Heart right ventricle (tissue), 16 donors: ENCODE data around the gene ACTR3C. TPM values are rescaled to one million over a fixed set of nuclear protein-coding genes. Genes with fewer than 3 reads are reported as not detected.
A peak's percentile ranks its signal among the peaks of the same experiment; 100 is the strongest.

Experiments used
- ATAC-seq, 8 donors: fragments of 200-7000 bp; cut with Tn5 transposase; one replicate each; pipeline ENCODE4 v1.9.1; 2020; ENCODE audit warnings: mild to moderate bottlenecking in 8 of 8, moderate library complexity in 8 of 8, moderate number of reproducible peaks in 1 of 8
- DNase-seq, 2 donors: peaks; one replicate each; pipeline ENCODE4 v3.0.0-alpha.2; 2020
- H3K27ac ChIP-seq, 10 donors: fragments of 200-600 bp; sonication (generic) in 2 of 10; one replicate each; pipeline versions ENCODE4 v1.5.0 to v1.8.0; 2020 to 2022; ENCODE audit warnings: mild to moderate bottlenecking in 3 of 10
- H3K27me3 ChIP-seq, 7 donors: fragments of 200-600 bp; one replicate each; pipeline ENCODE4 v1.8.0; 2021 to 2022; ENCODE audit warnings: mild to moderate bottlenecking in 2 of 7
- H3K36me3 ChIP-seq, 9 donors: fragments of 200-600 bp; sonication (generic) in 1 of 9; one replicate each; pipeline versions ENCODE4 v1.5.0 to v1.8.0; 2020 to 2022; ENCODE audit warnings: mild to moderate bottlenecking in 2 of 9
- H3K4me1 ChIP-seq, 9 donors: fragments of 200-600 bp; sonication (generic) in 1 of 9; one replicate each; pipeline versions ENCODE4 v1.5.0 to v1.8.0; 2020 to 2022; ENCODE audit warnings: mild to moderate bottlenecking in 4 of 9
- H3K4me3 ChIP-seq, 10 donors: fragments of 200-600 bp; sonication (generic) in 2 of 10; one replicate each; pipeline versions ENCODE4 v1.5.0 to v1.8.0; 2020 to 2022; ENCODE audit warnings: mild to moderate bottlenecking in 7 of 10, moderate library complexity in 2 of 10
- H3K9me3 ChIP-seq, 11 donors: fragments of 200-600 bp in 10 of 11; sonication (generic) in 2 of 11; one replicate each; pipeline versions ENCODE4 v1.5.0 to v1.8.0; 2013 to 2022; ENCODE audit warnings: mild to moderate bottlenecking in 2 of 11, control low read depth in 1 of 11, moderate library complexity in 1 of 11
- CTCF ChIP-seq, 9 donors: fragments of 200-600 bp; sonication (generic) in 2 of 9; IDR thresholded peaks; one replicate each; pipeline versions ENCODE4 v1.5.0 to v1.8.0; 2021 to 2022; ENCODE audit warnings: antibody characterized with exemption in 9 of 9, mild to moderate bottlenecking in 5 of 9, moderate library complexity in 1 of 9
- WGBS, 2 donors: extraction: QIAGEN DNeasy Blood & Tissue Kit; methylation state at CpG; one replicate each; pipeline ENCODE4 v1.1.7; 2013; ENCODE audit warnings: inconsistent platforms in 1 of 2; 5-methylcytosine and 5-hydroxymethylcytosine counted together
- intact Hi-C, 10 donors: fragments of 100-400 bp; cut with DNase I; formaldehyde crosslinking; loops; one replicate each; pipeline versions ENCODE4 v1.11.1 to v1.14.2; 2022
- polyA plus RNA-seq, 2 donors: library from polyadenylated mRNA; stranded (reverse); fragments of 200-250 nt; gene quantifications; one replicate each; pipeline ENCODE4 v1.2.3, GENCODE V29; 2013
- total RNA-seq, 10 donors: library from RNA; stranded (reverse); fragmentation: NEBNext Ultra II Directional in 3 of 10; extraction: Animal tissue kit (Norgen Biotek cat#: 25700) in 3 of 10; gene quantifications; one replicate each; pipeline versions ENCODE4 v1.2.1 to v1.2.4, GENCODE V29; 2021 to 2023
- donor health status: Arrhythmogenic right ventricular cardiomyopathy.
- donor health status: ischemic (EF 13 %, LVEDD 7.1; RV severe dilation, severe dysfunction).
- donor health status: healthy with polysubstance abuse.
- donor health status: DM: no; HTN: yes; CAD: no.
- donor health status: DM: no; HTN: no; CAD: no.
- donor health status: ischemic (EF 25% LVEDD 6.9; RV normal size, moderate dysfunction).
- donor health status: ischemic (EF 25% LVEDD 5.7; RV mildly dilated, moderate dysfunction).
- donor health status: healthy.
- donor health status: DM: yes; HTN: yes; CAD: no.
- donor health status: Ischemic cardiomyopathy.
- donor health status: ischemic (EF 35%, LVEDD 5.7; RV mildly dilated, moderate dysfunction).
- donor health status: nonischemic (EF 11% LVEDD 7.7; RV severe dilation, severe dysfunction).
- donor health status: DM: yes; HTN: yes; CAD: no.
- donor health status: PGD.
- donor health status: ischemic (EF 29% LVEDD 5.4; RV normal size, mild dysfunction).
- donor health status: nonischemic (EF 23%, LVEDD 6.1; RV moderate dilation, normal function).

ACTR3C gene
- total and polyA plus RNA-seq, 12 donors = 2.6 to 7.0 (median 3.5) TPM

GRCh38 chr7:150361807-150362621 is 38.7 kb upstream of the ACTR3C start:
- no peak for TF ChIP-seq CTCF (IDR thresholded peaks at IDR 0.05)
- H3K27ac ChIP-seq = no peak overlapping the region
- H3K4me3 ChIP-seq = no peak overlapping the region
- peaks cover 0 to 36% (median 3%) of the 10 kb centered on the region in 9 donors for H3K4me1 ChIP-seq
- ATAC-seq (peak in 2 of 8 donors; percentile 16 to 41), DNase-seq (no peak)
- no peaks in the 10 kb centered on the region for H3K9me3 ChIP-seq
- 61 to 64% methylated on average over 18 of the region's 18 CpGs for WGBS, 2 donors
- intact Hi-C loops = loop anchor here in 3 of 10 donors (2.0 to 10.0 kb wide), 3 partner anchors 50 to 393 kb away; no protein-coding TSS in a partner anchor
- H3K36me3 ChIP-seq = no peaks in the 10 kb centered on the region
- H3K27me3 ChIP-seq = no peaks in the 10 kb centered on the region

GRCh38 chr7:150361402-150361801 is 38.1 kb upstream of the ACTR3C start:
- no peak overlapping the region for H3K27ac ChIP-seq
- no peak overlapping the region for H3K4me3 ChIP-seq
- H3K4me1 ChIP-seq = peaks cover 0 to 36% (median 3%) of the 10 kb centered on the region in 9 donors
- no peak for TF ChIP-seq CTCF (IDR thresholded peaks at IDR 0.05)
- DNase-seq (no peak), ATAC-seq (peak in 2 of 8 donors; percentile 21 to 25)
- no peaks in the 10 kb centered on the region for H3K27me3 ChIP-seq
- intact Hi-C loops = loop anchor here in 2 of 10 donors (5.0 to 10.0 kb wide), 2 partner anchors 51 to 393 kb away; no protein-coding TSS in a partner anchor
- H3K9me3 ChIP-seq = no peaks in the 10 kb centered on the region
- H3K36me3 ChIP-seq = no peaks in the 10 kb centered on the region
- 49 to 51% methylated on average over 7 of the region's 7 CpGs for WGBS, 2 donors

- H3K27ac ChIP-seq = no peak overlapping the region
- no peak overlapping the region for H3K4me3 ChIP-seq
- H3K4me1 ChIP-seq = peaks cover 0 to 28% (median 3%) of the 10 kb centered on the region in 9 donors
- ATAC-seq = no peak
- H3K36me3 ChIP-seq = no peaks in the 10 kb centered on the region
- intact Hi-C loops = loop anchor here in 2 of 10 donors (5.0 to 10.0 kb wide), 2 partner anchors 52 to 394 kb away; no protein-coding TSS in a partner anchor
- H3K9me3 ChIP-seq = no peaks in the 10 kb centered on the region
- no peak for TF ChIP-seq CTCF (IDR thresholded peaks at IDR 0.05)
- no peak for DNase-seq
- 87 to 90% methylated on average over 5 of the region's 5 CpGs for WGBS, 2 donors
- no peaks in the 10 kb centered on the region for H3K27me3 ChIP-seq
Measured at GRCh38 chr7:150360363-150361058, 37.2 kb upstream of the ACTR3C start.

GRCh38 chr7:150359622-150360362 is 36.4 kb upstream of the ACTR3C start:
- Histone ChIP-seq H3K4me1 (peaks cover 0 to 24% (median 3%) of the 10 kb centered on the region in 9 donors), H3K9me3 (no peaks in the 10 kb centered on the region), H3K36me3 (no peaks in the 10 kb centered on the region), H3K4me3 (no peak overlapping the region), H3K27ac (no peak overlapping the region), H3K27me3 (no peaks in the 10 kb centered on the region)
- no peak for ATAC-seq
- intact Hi-C loops = loop anchor here in 5 of 10 donors (5.0 to 10.0 kb wide), 3 partner anchors 53 to 395 kb away; no protein-coding TSS in a partner anchor
- TF ChIP-seq CTCF (IDR thresholded peaks at IDR 0.05) = no peak
- DNase-seq = no peak
- WGBS, 2 donors = 98% methylated on average over 2 of the region's 2 CpGs
